Upper lobe of right lung (tissue), 1 donor: Measurements from ENCODE around the gene PLK2. TPM values are rescaled to one million over a fixed set of nuclear protein-coding genes. Genes with fewer than 3 reads are reported as not detected.

ENCODE experiments used
- total RNA-seq: library from RNA; stranded (reverse); fragmentation: NEBNext Ultra II Directional; extraction: Animal tissue kit (Norgen Biotek cat#: 25700); gene quantifications from one replicate; pipeline ENCODE4 v1.2.1, GENCODE V29; 2021
- donor health status: DM: no; HTN: yes; CAD: no; lungs with severe emphysema.

The PLK2 gene
- total RNA-seq, 1 donor from 2014 or later, result 41.1 TPM

Other genes with a start within 250 kb of the PLK2 start
- 5.2 TPM for gene GAPT, start 31.3 kb upstream of the PLK2 start, total RNA-seq
- gene RAB3C, start 123.0 kb upstream of the PLK2 start, total RNA-seq, result 0.67 TPM